ENCODE measurements around the gene HIBADH.

The HIBADH gene

DNA sequence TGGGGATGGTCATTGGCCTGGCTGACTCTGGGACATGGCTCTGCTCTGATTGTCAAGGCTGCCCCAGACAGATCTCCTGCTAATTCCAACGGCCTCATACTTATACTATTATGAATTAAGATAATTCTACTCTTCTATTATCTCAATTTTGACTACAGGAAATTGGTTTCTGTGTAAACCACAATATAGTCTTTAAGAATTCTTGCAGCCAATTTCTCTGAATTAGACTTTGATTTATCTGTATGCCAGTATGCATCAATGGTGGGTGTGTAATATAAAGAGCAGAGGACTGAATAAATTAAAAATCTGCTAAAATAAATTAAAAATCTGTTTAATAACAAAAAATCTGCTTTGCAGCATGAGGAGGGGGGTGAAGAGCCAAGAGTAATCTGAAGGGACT, 27.0 kb downstream of the HIBADH start:
- TF ChIP-seq, protein P1, sequence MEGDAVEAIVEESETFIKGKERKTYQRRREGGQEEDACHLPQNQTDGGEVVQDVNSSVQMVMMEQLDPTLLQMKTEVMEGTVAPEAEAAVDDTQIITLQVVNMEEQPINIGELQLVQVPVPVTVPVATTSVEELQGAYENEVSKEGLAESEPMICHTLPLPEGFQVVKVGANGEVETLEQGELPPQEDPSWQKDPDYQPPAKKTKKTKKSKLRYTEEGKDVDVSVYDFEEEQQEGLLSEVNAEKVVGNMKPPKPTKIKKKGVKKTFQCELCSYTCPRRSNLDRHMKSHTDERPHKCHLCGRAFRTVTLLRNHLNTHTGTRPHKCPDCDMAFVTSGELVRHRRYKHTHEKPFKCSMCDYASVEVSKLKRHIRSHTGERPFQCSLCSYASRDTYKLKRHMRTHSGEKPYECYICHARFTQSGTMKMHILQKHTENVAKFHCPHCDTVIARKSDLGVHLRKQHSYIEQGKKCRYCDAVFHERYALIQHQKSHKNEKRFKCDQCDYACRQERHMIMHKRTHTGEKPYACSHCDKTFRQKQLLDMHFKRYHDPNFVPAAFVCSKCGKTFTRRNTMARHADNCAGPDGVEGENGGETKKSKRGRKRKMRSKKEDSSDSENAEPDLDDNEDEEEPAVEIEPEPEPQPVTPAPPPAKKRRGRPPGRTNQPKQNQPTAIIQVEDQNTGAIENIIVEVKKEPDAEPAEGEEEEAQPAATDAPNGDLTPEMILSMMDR (IDR thresholded peaks at IDR 0.05; ENCODE audit: poor library complexity, severe bottlenecking), result no peak
- H3K9me3 ChIP-seq (ENCODE audit: severe bottlenecking), result no peaks in the 10 kb centered on the region
- H3K4me1 ChIP-seq (ENCODE audit: insufficient read depth, poor library complexity, severe bottlenecking), result peaks cover 4% of the 10 kb centered on the region
- DNase-seq (ENCODE audit: low spot score) (no peak), ATAC-seq (ENCODE audit: low read depth) (no peak)
- no peak overlapping the region for H3K27ac ChIP-seq (ENCODE audit: poor library complexity, severe bottlenecking)
- H3K4me3 ChIP-seq (ENCODE audit: severe bottlenecking), result no peak overlapping the region
- H3K36me3 ChIP-seq (ENCODE audit: low read depth), result peaks cover 12% of the 10 kb centered on the region
- no peaks in the 10 kb centered on the region for H3K27me3 ChIP-seq (ENCODE audit: insufficient read depth, poor library complexity, severe bottlenecking)

DNA sequence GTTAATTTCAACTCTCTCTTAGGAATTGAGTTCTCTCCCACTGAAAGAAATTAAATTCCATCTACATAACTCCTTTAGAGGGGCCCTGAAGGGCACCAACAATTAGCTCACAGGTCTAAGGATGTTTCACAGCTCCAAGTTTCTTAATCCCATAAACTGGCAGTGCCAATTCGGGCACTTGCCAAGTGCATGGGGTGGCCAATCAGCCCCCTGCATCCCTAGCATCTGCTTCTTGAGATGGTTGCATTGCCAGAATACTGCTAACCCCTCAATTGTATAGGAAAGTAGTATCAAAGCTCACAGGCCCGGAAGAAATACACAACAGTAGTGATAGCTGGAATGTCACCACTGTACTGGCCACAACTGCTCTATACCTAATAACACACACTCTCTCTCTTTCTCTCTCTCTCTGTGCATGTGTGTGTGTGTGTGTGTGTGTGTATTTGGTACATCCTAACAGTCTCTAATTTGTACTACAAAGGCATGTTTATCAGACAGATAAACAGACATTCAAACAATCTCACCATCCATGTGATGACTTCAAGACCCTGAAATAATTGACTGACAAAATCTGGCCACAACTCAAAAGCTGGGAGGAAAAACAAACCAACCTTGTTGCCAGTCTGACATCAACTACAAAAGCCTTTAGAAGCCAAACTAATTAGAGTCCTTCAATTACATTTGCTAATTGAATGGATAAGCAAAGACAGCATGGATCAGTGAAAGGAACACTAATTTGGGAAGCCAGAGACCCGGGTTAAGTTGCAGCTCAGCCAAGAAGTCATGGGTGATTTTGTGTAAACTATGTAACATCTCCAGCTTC, 27.8 kb downstream of the HIBADH start:
- H3K36me3 ChIP-seq (ENCODE audit: low read depth), result peaks cover 16% of the 10 kb centered on the region
- ATAC-seq (ENCODE audit: low read depth) (no peak), DNase-seq (ENCODE audit: low spot score) (no peak)
- H3K4me1 ChIP-seq (ENCODE audit: insufficient read depth, poor library complexity, severe bottlenecking), result no peaks in the 10 kb centered on the region
- H3K27ac ChIP-seq (ENCODE audit: poor library complexity, severe bottlenecking), result no peak overlapping the region
- H3K4me3 ChIP-seq (ENCODE audit: severe bottlenecking), result no peak overlapping the region
- H3K27me3 ChIP-seq (ENCODE audit: insufficient read depth, poor library complexity, severe bottlenecking), result no peaks in the 10 kb centered on the region
- H3K9me3 ChIP-seq (ENCODE audit: severe bottlenecking), result no peaks in the 10 kb centered on the region
- TF ChIP-seq, protein P1 (IDR thresholded peaks at IDR 0.05; ENCODE audit: poor library complexity, severe bottlenecking), result no peak

DNA sequence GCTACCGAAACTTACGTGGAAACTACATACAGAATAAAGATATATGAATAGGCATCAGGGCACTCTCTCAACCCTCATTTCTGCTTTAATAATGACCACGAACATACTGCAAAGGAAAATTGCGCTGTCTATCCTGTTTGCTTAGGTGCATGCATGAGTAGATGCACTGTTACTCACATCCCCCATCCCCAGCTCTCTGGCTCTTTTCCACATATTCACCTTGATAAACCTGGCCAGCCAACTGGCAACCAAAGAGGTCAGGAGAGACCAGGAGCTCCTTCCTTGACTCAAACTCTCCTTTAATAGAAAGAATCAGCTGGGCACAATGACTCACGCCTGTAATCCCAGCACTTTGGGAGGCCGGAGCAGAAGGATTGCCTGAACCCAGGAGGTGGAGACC, 29.6 kb downstream of the HIBADH start:
- no peak for DNase-seq (ENCODE audit: low spot score)
- no peaks in the 10 kb centered on the region for H3K9me3 ChIP-seq (ENCODE audit: severe bottlenecking)
- peaks cover 32% of the 10 kb centered on the region for H3K36me3 ChIP-seq (ENCODE audit: low read depth)
- H3K4me1 ChIP-seq (ENCODE audit: insufficient read depth, poor library complexity, severe bottlenecking), result no peaks in the 10 kb centered on the region
- H3K4me3 ChIP-seq (ENCODE audit: severe bottlenecking), result no peak overlapping the region
- no peaks in the 10 kb centered on the region for H3K27me3 ChIP-seq (ENCODE audit: insufficient read depth, poor library complexity, severe bottlenecking)
- ATAC-seq (ENCODE audit: low read depth), result no peak
- no peak overlapping the region for H3K27ac ChIP-seq (ENCODE audit: poor library complexity, severe bottlenecking)
- TF ChIP-seq, protein P1 (IDR thresholded peaks at IDR 0.05; ENCODE audit: poor library complexity, severe bottlenecking), result no peak

DNA sequence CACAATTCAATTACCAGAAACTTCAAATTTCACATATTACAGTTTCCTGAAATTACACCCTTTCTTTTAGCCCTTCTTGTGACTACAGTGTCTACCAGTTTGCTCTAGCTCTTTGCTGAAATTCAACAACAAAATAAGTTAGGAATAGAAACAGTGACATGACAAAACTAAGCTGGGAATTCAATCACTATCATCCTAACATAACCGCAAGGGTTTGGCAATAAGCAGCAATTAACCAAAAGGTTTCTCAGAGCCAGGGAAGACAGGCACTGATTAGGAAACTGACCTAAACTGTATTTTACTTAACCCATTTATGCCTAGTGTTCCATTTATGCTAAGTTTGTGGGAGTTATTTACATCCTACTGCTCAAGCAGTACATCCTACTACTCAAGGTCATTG, 31.3 kb downstream of the HIBADH start:
- ATAC-seq (ENCODE audit: low read depth) (no peak), DNase-seq (ENCODE audit: low spot score) (no peak)
- no peak overlapping the region for H3K4me3 ChIP-seq (ENCODE audit: severe bottlenecking)
- H3K27me3 ChIP-seq (ENCODE audit: insufficient read depth, poor library complexity, severe bottlenecking), result no peaks in the 10 kb centered on the region
- peaks cover 33% of the 10 kb centered on the region for H3K36me3 ChIP-seq (ENCODE audit: low read depth)
- H3K4me1 ChIP-seq (ENCODE audit: insufficient read depth, poor library complexity, severe bottlenecking), result no peaks in the 10 kb centered on the region
- H3K27ac ChIP-seq (ENCODE audit: poor library complexity, severe bottlenecking), result no peak overlapping the region
- no peaks in the 10 kb centered on the region for H3K9me3 ChIP-seq (ENCODE audit: severe bottlenecking)
- TF ChIP-seq, protein P1 (IDR thresholded peaks at IDR 0.05; ENCODE audit: poor library complexity, severe bottlenecking), result no peak

DNA sequence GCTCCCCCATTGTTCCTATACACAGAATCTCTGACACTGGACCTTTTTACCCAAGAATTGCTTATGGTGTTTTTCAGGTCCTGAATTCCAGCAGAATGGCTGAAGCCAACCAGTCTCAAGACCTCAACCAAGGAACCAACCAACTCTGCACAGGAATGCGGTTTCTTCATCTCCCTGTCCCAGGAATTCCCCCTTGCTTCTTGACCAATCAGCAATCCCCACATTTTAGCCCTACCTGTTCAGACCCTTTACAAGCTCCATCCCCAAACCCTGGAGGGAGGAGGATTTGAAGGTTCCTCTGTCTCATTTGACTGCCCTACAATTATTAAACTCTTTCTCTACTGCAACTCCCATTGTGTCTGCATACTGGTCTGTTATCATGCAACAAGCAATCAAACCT, 35.5 kb downstream of the HIBADH start:
- TF ChIP-seq, protein P1 (IDR thresholded peaks at IDR 0.05; ENCODE audit: poor library complexity, severe bottlenecking), result no peak
- ATAC-seq (ENCODE audit: low read depth) (no peak), DNase-seq (ENCODE audit: low spot score) (no peak)
- no peaks in the 10 kb centered on the region for H3K4me1 ChIP-seq (ENCODE audit: insufficient read depth, poor library complexity, severe bottlenecking)
- H3K27me3 ChIP-seq (ENCODE audit: insufficient read depth, poor library complexity, severe bottlenecking), result no peaks in the 10 kb centered on the region
- no peaks in the 10 kb centered on the region for H3K9me3 ChIP-seq (ENCODE audit: severe bottlenecking)
- no peak overlapping the region for H3K4me3 ChIP-seq (ENCODE audit: severe bottlenecking)
- no peak overlapping the region for H3K27ac ChIP-seq (ENCODE audit: poor library complexity, severe bottlenecking)
- H3K36me3 ChIP-seq (ENCODE audit: low read depth), result peaks cover 30% of the 10 kb centered on the region

Data from RWPE2 (cell line).